Ammon's horn (tissue), 1 donor: ENCODE results near the gene AGBL3.

Source experiments
- DNase-seq: peaks from one replicate; pipeline ENCODE4 v3.0.0-alpha.2; 2016; ENCODE audit warnings: low spot score

The AGBL3 gene

GRCh38 chr7:135076882-135077281, 90.6 kb downstream of the AGBL3 start:
- DNase-seq: no peak

GRCh38 chr7:135077642-135078041, 91.3 kb downstream of the AGBL3 start:
- no peak for DNase-seq

- no peak for DNase-seq
Observed at GRCh38 chr7:135078051-135078450, 91.7 kb downstream of the AGBL3 start.

GRCh38 chr7:135079068-135079467, 92.8 kb downstream of the AGBL3 start:
- DNase-seq: no peak

GRCh38 chr7:135083005-135083404, 96.7 kb downstream of the AGBL3 start:
- no peak for DNase-seq

- no peak for DNase-seq
Observed at GRCh38 chr7:135088566-135088965, 102.3 kb downstream of the AGBL3 start.

- DNase-seq: no peak
Observed at GRCh38 chr7:135091717-135092116, 105.4 kb downstream of the AGBL3 start.

GRCh38 chr7:135094472-135095237, 108.3 kb downstream of the AGBL3 start:
- DNase-seq: no peak

GRCh38 chr7:135095450-135095849, 109.1 kb downstream of the AGBL3 start:
- DNase-seq: no peak

GRCh38 chr7:135098391-135098790, 112.1 kb downstream of the AGBL3 start:
- no peak for DNase-seq

- no peak for DNase-seq
Observed at GRCh38 chr7:135100856-135101255, 114.5 kb downstream of the AGBL3 start.

GRCh38 chr7:135102372-135102771, 116.1 kb downstream of the AGBL3 start:
- DNase-seq: no peak

GRCh38 chr7:135109562-135109961, 123.3 kb downstream of the AGBL3 start:
- DNase-seq: no peak

GRCh38 chr7:135109976-135110375, 123.7 kb downstream of the AGBL3 start:
- DNase-seq: no peak

GRCh38 chr7:135111379-135111778, 125.1 kb downstream of the AGBL3 start:
- no peak for DNase-seq

- DNase-seq: no peak
Observed at GRCh38 chr7:135114622-135115021, 128.3 kb downstream of the AGBL3 start.

GRCh38 chr7:135117096-135117495, 130.8 kb downstream of the AGBL3 start:
- DNase-seq: no peak

GRCh38 chr7:135121868-135122267, 135.6 kb downstream of the AGBL3 start:
- no peak for DNase-seq

- DNase-seq: peak; percentile 16
Observed at GRCh38 chr7:135124631-135125030, 138.3 kb downstream of the AGBL3 start.

- DNase-seq: no peak
Observed at GRCh38 chr7:135128931-135129330, 142.6 kb downstream of the AGBL3 start.

- DNase-seq: no peak
Observed at GRCh38 chr7:135129579-135129978, 143.3 kb downstream of the AGBL3 start.

GRCh38 chr7:135143885-135144668, 157.8 kb downstream of the AGBL3 start:
- DNase-seq: no peak

GRCh38 chr7:135147341-135147898, 161.1 kb downstream of the AGBL3 start:
- no peak for DNase-seq
